ENCODE data around the gene DPF1. TPM values are rescaled to one million over a fixed set of nuclear protein-coding genes. Genes with fewer than 3 reads are reported as not detected.

The DPF1 gene
- 8.2 and 9.2 TPM in 2 replicates for total RNA-seq (2014; rRNA removed; shearing (Covaris generic))

GRCh38 chr19:38224014-38224862, at the start of gene DPF1:
TSS of gene DPF1 (minus strand) at chr19:38224222. CDS start at chr19:38224142, 80 bp downstream.

GRCh38 chr19:38264486-38265212, 40.6 kb upstream of the DPF1 start, which contains the start of gene SPINT2:
TSS of gene SPINT2 (plus strand) at chr19:38264573. CDS start at chr19:38264893, 320 bp downstream.

Small RNA genes within 50 kb of the gene (small RNA-seq; reads per million reads assigned to genes)
- gene RN7SL663P: not detected

Other genes with a start within 250 kb of the DPF1 start
- not detected in 2 replicates for gene PPP1R14A, start 32.2 kb upstream of the DPF1 start, total RNA-seq (2014; rRNA removed; shearing (Covaris generic))
- gene SPINT2, start 40.4 kb upstream of the DPF1 start, total RNA-seq (2014; rRNA removed; shearing (Covaris generic)): 0.08 TPM in 1 of 2 replicates, not detected in the other
- gene C19orf33, start 80.0 kb upstream of the DPF1 start, total RNA-seq (2014; rRNA removed; shearing (Covaris generic)): 88.0 and 90.9 TPM in 2 replicates
- gene YIF1B, start 91.7 kb upstream of the DPF1 start, total RNA-seq (2014; rRNA removed; shearing (Covaris generic)): 87.1 and 99.9 TPM in 2 replicates
- 0.69 and 0.98 TPM in 2 replicates for gene KCNK6, start 95.6 kb upstream of the DPF1 start, total RNA-seq (2014; rRNA removed; shearing (Covaris generic))
- 0.64 and 1.8 TPM in 2 replicates for gene CATSPERG, start 111.6 kb upstream of the DPF1 start, total RNA-seq (2014; rRNA removed; shearing (Covaris generic))
- 286 and 339 TPM in 2 replicates for gene PSMD8, start 150.3 kb upstream of the DPF1 start, total RNA-seq (2014; rRNA removed; shearing (Covaris generic))
- 0.41 and 1.8 TPM in 2 replicates for gene GGN, start 163.8 kb upstream of the DPF1 start, total RNA-seq (2014; rRNA removed; shearing (Covaris generic))
- gene SPRED3, start 164.5 kb upstream of the DPF1 start, total RNA-seq (2014; rRNA removed; shearing (Covaris generic)): 8.5 and 10.9 TPM in 2 replicates
- gene FAM98C, start 178.9 kb upstream of the DPF1 start, total RNA-seq (2014; rRNA removed; shearing (Covaris generic)): 20.3 and 24.9 TPM in 2 replicates
- not detected in 2 replicates for gene RASGRP4, start 202.0 kb upstream of the DPF1 start, total RNA-seq (2014; rRNA removed; shearing (Covaris generic))
- gene RYR1, start 209.5 kb upstream of the DPF1 start, total RNA-seq (2014; rRNA removed; shearing (Covaris generic)): 0.05 and 0.19 TPM in 2 replicates